ENCODE measurements around the gene ANKRD52.

ANKRD52 gene

DNA sequence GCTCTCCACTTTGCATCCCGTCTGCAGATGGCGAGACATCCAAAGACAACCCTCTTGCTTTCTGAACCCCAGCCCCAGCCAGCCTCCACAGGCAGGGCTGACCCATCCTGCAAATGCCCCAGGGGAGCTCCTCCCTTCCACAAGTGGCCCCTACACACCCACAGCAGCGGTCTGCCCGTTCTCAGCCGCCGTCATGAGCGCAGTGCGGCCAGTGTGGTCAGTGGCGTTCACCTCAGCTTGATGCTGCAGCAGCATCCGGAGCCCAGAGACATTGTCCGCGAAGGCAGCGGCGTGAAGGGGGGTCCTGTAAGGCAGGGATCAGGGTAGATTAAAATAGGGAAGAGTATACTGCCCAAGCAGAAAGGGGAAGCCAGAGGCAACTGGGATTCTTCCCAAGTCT is 13.7 kb downstream of the ANKRD52 start:
- Histone ChIP-seq H3K4me3 (ENCODE audit: low read length in 2 of 2) (no peak overlapping the region), H3K9ac (ENCODE audit: low read depth in 1 of 2, low read length in 2 of 2) (no peak overlapping the region), H3K9me3 (ENCODE audit: control insufficient read depth in 2 of 2, low read length in 2 of 2) (no peaks in the 10 kb centered on the region), H3K36me3 (ENCODE audit: control insufficient read depth in 2 of 2, insufficient read depth in 2 of 2, low read length in 2 of 2) (peaks cover 64 to 71% of the 10 kb centered on the region in 2 donors), H3K27ac (ENCODE audit: low read depth in 2 of 2, low read length in 2 of 2) (no peak overlapping the region), H3K4me1 (ENCODE audit: control insufficient read depth in 2 of 2, insufficient read depth in 2 of 2, low read length in 2 of 2) (no peaks in the 10 kb centered on the region), H3K27me3 (ENCODE audit: control insufficient read depth in 2 of 2, insufficient read depth in 2 of 2, low read length in 2 of 2) (no peaks in the 10 kb centered on the region)

DNA sequence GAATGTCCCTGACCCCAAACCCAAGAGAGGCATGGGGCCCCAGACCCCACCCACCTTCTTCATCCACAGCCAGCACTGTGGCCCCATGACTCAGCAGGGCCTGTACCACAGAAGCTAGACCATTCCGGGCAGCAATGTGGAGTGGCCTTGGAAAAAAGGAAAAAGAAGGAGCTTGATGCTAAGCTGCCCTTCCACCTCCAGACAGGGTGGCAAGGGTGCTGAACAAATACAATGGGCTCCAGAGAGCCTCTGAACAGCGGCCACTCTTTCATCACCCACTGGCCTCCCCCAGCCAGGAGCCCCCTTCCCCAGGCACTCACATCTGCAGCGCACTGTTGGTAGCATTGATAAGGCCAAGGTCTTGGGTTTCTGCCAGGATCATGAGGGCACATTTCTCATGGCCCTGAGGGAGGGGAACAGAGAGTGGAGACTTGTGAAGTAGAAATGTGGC is 14.4 kb downstream of the ANKRD52 start:
- H3K27me3 ChIP-seq (ENCODE audit: control insufficient read depth in 2 of 2, insufficient read depth in 2 of 2, low read length in 2 of 2), result no peaks in the 10 kb centered on the region
- H3K27ac ChIP-seq (ENCODE audit: low read depth in 2 of 2, low read length in 2 of 2), result no peak overlapping the region

DNA sequence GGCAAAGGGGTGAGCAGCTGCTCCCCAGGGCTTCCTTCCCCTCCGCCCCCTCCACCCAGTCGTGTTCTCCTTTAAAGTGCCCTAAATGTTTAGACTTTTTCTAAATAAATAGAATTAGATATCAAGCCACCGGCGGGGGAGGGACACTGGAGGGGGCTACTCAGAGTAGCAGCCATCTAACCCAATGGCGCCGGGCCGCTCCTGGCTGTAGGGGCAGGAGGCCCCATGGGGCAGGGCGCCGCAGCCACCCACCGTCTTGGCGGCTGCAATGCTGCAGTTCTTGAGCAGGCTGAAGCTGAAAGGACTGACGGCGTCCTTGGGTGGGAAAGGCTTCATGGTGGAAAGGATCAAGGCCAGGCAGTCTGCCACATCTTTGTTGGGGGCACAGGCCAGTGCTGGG is 15.2 kb downstream of the ANKRD52 start:
- Histone ChIP-seq H3K9me3 (ENCODE audit: control insufficient read depth in 2 of 2, low read length in 2 of 2) (no peaks in the 10 kb centered on the region), H3K4me3 (ENCODE audit: low read length in 2 of 2) (no peak overlapping the region), H3K27ac (ENCODE audit: low read depth in 2 of 2, low read length in 2 of 2) (no peak overlapping the region), H3K9ac (ENCODE audit: low read depth in 1 of 2, low read length in 2 of 2) (no peak overlapping the region), H3K27me3 (ENCODE audit: control insufficient read depth in 2 of 2, insufficient read depth in 2 of 2, low read length in 2 of 2) (no peaks in the 10 kb centered on the region), H3K36me3 (ENCODE audit: control insufficient read depth in 2 of 2, insufficient read depth in 2 of 2, low read length in 2 of 2) (peaks cover 51 to 64% of the 10 kb centered on the region in 2 donors), H3K4me1 (ENCODE audit: control insufficient read depth in 2 of 2, insufficient read depth in 2 of 2, low read length in 2 of 2) (no peaks in the 10 kb centered on the region)

More for the DNA sequence above, 14.4 kb downstream of the ANKRD52 start:
- no peaks in the 10 kb centered on the region for H3K4me1 ChIP-seq (ENCODE audit: control insufficient read depth in 2 of 2, insufficient read depth in 2 of 2, low read length in 2 of 2)
- H3K9me3 ChIP-seq (ENCODE audit: control insufficient read depth in 2 of 2, low read length in 2 of 2), result no peaks in the 10 kb centered on the region
- no peak overlapping the region for H3K9ac ChIP-seq (ENCODE audit: low read depth in 1 of 2, low read length in 2 of 2)
- H3K4me3 ChIP-seq (ENCODE audit: low read length in 2 of 2), result no peak overlapping the region
- peaks cover 59 to 70% of the 10 kb centered on the region in 2 donors for H3K36me3 ChIP-seq (ENCODE audit: control insufficient read depth in 2 of 2, insufficient read depth in 2 of 2, low read length in 2 of 2)

DNA sequence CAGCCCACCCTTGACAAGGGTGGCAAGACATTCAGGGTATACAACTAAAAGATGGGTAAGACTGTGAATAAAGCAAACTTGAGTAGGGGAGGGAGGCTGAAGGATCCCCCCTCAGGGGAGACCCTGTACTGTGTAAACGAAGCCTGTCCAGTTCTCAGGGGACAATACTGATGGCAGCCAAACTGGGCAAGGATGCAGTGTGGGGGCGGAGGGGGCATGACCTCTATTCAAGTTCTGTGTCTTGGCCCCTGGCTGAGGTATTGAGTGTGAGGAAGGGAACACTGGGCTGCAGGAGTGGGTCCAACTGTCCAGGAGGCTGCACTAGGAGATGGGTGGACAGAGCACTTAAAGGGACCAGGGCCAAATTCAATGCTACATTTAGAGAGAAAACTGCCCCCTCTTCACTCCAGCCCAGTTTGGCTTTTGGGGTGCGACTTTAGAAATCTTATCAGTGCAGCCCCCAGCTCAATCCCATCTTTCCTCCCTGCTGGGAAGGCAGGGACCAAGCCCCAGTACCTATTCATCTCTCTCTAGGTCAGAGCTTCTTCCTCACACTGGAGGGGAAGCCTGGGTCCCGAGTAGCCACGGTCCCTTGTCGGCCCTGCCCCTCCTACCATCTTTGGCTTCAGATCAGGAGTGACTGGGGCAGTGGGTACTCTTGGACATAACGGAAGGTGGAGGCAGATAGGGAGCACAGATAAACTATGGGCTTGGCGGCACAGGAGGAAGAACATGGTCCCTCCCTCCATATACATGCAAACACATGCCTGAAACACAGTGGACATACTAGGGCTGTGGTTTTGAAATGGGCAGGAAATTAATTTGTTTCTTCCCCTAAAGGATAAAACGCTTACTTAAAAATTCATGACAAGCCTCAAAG is 16.5 kb downstream of the ANKRD52 start:
- H3K9me3 ChIP-seq (ENCODE audit: control insufficient read depth in 2 of 2, low read length in 2 of 2), result no peaks in the 10 kb centered on the region
- no peaks in the 10 kb centered on the region for H3K27me3 ChIP-seq (ENCODE audit: control insufficient read depth in 2 of 2, insufficient read depth in 2 of 2, low read length in 2 of 2)
- no peak overlapping the region for H3K4me3 ChIP-seq (ENCODE audit: low read length in 2 of 2)
- H3K4me1 ChIP-seq (ENCODE audit: control insufficient read depth in 2 of 2, insufficient read depth in 2 of 2, low read length in 2 of 2), result no peaks in the 10 kb centered on the region
- no peak overlapping the region for H3K9ac ChIP-seq (ENCODE audit: low read depth in 1 of 2, low read length in 2 of 2)
- no peak overlapping the region for H3K27ac ChIP-seq (ENCODE audit: low read depth in 2 of 2, low read length in 2 of 2)
- peaks cover 44 to 62% of the 10 kb centered on the region in 2 donors for H3K36me3 ChIP-seq (ENCODE audit: control insufficient read depth in 2 of 2, insufficient read depth in 2 of 2, low read length in 2 of 2)

DNA sequence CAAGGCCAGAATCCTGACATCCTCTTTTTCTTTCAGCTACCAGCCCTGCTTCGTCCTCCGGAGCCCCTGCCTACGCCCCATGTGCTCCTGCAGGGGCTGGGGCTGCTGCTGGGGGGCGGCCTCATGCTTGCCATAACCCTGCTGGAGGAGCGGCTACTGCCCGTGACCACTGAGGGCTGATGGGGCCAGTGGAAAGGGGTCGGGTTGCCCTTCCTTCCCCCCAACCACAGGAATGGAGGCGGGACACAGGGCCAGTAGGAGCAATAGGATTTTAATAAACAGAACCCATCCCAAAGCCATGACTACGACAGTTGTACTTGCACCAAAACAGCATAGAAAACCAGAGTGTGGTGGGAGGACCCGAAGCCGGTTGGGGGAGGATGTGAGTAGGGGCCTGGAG is 20.6 kb downstream of the ANKRD52 start:
- Histone ChIP-seq H3K27me3 (ENCODE audit: control insufficient read depth in 2 of 2, insufficient read depth in 2 of 2, low read length in 2 of 2) (no peaks in the 10 kb centered on the region), H3K4me1 (ENCODE audit: control insufficient read depth in 2 of 2, insufficient read depth in 2 of 2, low read length in 2 of 2) (peaks cover 0 to 7% of the 10 kb centered on the region in 2 donors), H3K36me3 (ENCODE audit: control insufficient read depth in 2 of 2, insufficient read depth in 2 of 2, low read length in 2 of 2) (peaks cover 21 to 42% of the 10 kb centered on the region in 2 donors), H3K9ac (ENCODE audit: low read depth in 1 of 2, low read length in 2 of 2) (no peak overlapping the region), H3K27ac (ENCODE audit: low read depth in 2 of 2, low read length in 2 of 2) (no peak overlapping the region), H3K9me3 (ENCODE audit: control insufficient read depth in 2 of 2, low read length in 2 of 2) (no peaks in the 10 kb centered on the region), H3K4me3 (ENCODE audit: low read length in 2 of 2) (no peak overlapping the region)

DNA sequence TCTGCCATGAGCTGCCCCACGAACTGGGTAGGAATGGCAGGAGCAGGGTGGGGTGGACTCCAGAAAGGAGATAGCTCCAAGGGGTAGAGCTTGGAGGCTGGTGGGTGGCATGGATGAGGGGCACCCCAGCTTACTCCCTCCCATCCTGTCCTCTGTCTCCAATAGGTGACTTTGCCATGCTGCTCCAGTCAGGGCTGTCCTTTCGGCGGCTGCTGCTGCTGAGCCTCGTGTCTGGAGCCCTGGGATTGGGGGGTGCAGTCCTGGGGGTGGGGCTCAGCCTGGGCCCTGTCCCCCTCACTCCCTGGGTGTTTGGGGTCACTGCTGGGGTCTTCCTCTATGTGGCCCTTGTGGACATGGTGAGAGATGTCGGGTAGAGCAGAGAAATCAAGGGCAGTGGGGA is 21.2 kb downstream of the ANKRD52 start:
- Histone ChIP-seq H3K27ac (ENCODE audit: low read depth in 2 of 2, low read length in 2 of 2) (no peak overlapping the region), H3K4me1 (ENCODE audit: control insufficient read depth in 2 of 2, insufficient read depth in 2 of 2, low read length in 2 of 2) (peaks cover 0 to 10% of the 10 kb centered on the region in 2 donors), H3K36me3 (ENCODE audit: control insufficient read depth in 2 of 2, insufficient read depth in 2 of 2, low read length in 2 of 2) (peaks cover 19 to 41% of the 10 kb centered on the region in 2 donors), H3K4me3 (ENCODE audit: low read length in 2 of 2) (no peak overlapping the region), H3K9ac (ENCODE audit: low read depth in 1 of 2, low read length in 2 of 2) (no peak overlapping the region), H3K9me3 (ENCODE audit: control insufficient read depth in 2 of 2, low read length in 2 of 2) (no peaks in the 10 kb centered on the region), H3K27me3 (ENCODE audit: control insufficient read depth in 2 of 2, insufficient read depth in 2 of 2, low read length in 2 of 2) (no peaks in the 10 kb centered on the region)

DNA sequence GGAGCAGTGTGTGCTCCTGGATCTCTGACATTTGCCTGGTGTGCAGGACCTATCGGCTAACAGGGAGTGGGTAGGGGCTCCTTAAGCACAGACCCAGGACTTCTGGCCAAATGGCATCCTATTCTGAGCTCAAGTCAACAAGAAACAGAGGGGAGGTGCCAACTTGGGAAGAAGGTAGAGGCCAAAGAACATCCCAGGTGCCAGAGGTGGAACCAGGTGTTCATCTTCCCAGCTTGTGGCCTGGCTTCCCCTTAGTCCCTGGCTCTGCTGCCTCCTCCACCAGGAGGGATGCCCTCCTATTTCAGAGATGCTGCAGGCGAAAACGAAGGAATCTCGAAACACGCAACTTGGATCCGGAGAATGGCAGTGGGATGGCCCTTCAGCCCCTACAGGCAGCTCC is 22.1 kb downstream of the ANKRD52 start:
- Histone ChIP-seq H3K4me1 (ENCODE audit: control insufficient read depth in 2 of 2, insufficient read depth in 2 of 2, low read length in 2 of 2) (peaks cover 0 to 14% of the 10 kb centered on the region in 2 donors), H3K36me3 (ENCODE audit: control insufficient read depth in 2 of 2, insufficient read depth in 2 of 2, low read length in 2 of 2) (peaks cover 11 to 32% of the 10 kb centered on the region in 2 donors), H3K27ac (ENCODE audit: low read depth in 2 of 2, low read length in 2 of 2) (no peak overlapping the region), H3K4me3 (ENCODE audit: low read length in 2 of 2) (no peak overlapping the region), H3K9me3 (ENCODE audit: control insufficient read depth in 2 of 2, low read length in 2 of 2) (no peaks in the 10 kb centered on the region), H3K27me3 (ENCODE audit: control insufficient read depth in 2 of 2, insufficient read depth in 2 of 2, low read length in 2 of 2) (no peaks in the 10 kb centered on the region), H3K9ac (ENCODE audit: low read depth in 1 of 2, low read length in 2 of 2) (no peak overlapping the region)

DNA sequence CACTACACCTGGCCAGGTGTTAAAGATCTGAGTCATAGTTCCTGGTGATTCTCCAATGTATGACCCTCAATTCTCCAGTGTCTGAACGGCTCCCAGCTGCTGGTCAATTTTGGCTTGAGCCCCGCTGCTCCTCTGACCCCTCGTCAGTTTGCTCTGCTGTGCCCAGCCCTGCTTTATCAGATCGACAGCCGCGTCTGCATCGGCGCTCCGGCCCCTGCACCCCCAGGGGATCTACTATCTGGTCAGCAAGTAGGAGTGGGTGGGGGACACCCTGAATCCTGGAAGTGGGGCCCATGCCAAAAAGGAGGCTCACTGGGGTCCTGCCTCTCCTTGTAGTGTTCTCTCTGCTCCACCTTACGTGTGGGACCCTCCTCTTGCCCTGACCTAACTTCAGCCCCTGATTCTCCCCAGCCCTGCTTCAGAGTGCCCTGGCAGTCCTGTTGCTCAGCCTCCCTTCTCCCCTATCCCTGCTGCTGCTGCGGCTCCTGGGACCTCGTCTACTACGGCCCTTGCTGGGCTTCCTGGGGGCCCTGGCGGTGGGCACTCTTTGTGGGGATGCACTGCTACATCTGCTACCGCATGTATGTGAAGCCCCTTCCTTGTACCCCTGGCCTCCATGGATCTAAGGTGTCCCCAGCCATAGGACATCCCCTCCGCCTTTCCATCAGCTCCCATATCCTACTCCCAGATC is 23.3 kb downstream of the ANKRD52 start:
- no peak overlapping the region for H3K9ac ChIP-seq (ENCODE audit: low read depth in 1 of 2, low read length in 2 of 2)
- H3K36me3 ChIP-seq (ENCODE audit: control insufficient read depth in 2 of 2, insufficient read depth in 2 of 2, low read length in 2 of 2), result peaks cover 11 to 32% of the 10 kb centered on the region in 2 donors
- H3K9me3 ChIP-seq (ENCODE audit: control insufficient read depth in 2 of 2, low read length in 2 of 2), result no peaks in the 10 kb centered on the region
- no peak overlapping the region for H3K27ac ChIP-seq (ENCODE audit: low read depth in 2 of 2, low read length in 2 of 2)
- no peak overlapping the region for H3K4me3 ChIP-seq (ENCODE audit: low read length in 2 of 2)
- peaks cover 4 to 19% of the 10 kb centered on the region in 2 donors for H3K4me1 ChIP-seq (ENCODE audit: control insufficient read depth in 2 of 2, insufficient read depth in 2 of 2, low read length in 2 of 2)
- H3K27me3 ChIP-seq (ENCODE audit: control insufficient read depth in 2 of 2, insufficient read depth in 2 of 2, low read length in 2 of 2), result no peaks in the 10 kb centered on the region

DNA sequence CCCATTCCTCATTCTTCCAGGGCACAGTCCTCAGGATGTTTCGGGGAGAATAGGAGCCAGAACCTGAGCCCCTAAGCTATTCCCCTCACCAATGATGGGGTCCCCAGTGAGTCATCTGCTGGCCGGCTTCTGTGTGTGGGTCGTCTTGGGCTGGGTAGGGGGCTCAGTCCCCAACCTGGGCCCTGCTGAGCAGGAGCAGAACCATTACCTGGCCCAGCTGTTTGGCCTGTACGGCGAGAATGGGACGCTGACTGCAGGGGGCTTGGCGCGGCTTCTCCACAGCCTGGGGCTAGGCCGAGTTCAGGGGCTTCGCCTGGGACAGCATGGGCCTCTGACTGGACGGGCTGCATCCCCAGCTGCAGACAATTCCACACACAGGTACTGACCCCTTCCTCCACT is 27.0 kb downstream of the ANKRD52 start:
- Histone ChIP-seq H3K9ac (ENCODE audit: low read depth in 1 of 2, low read length in 2 of 2) (peak overlapping the region; percentile 72 to 81), H3K36me3 (ENCODE audit: control insufficient read depth in 2 of 2, insufficient read depth in 2 of 2, low read length in 2 of 2) (peaks cover 4 to 7% of the 10 kb centered on the region in 2 donors), H3K9me3 (ENCODE audit: control insufficient read depth in 2 of 2, low read length in 2 of 2) (no peaks in the 10 kb centered on the region), H3K27ac (ENCODE audit: low read depth in 2 of 2, low read length in 2 of 2) (peak overlapping the region; percentile 78 to 89), H3K4me1 (ENCODE audit: control insufficient read depth in 2 of 2, insufficient read depth in 2 of 2, low read length in 2 of 2) (peaks cover 7 to 22% of the 10 kb centered on the region in 2 donors), H3K27me3 (ENCODE audit: control insufficient read depth in 2 of 2, insufficient read depth in 2 of 2, low read length in 2 of 2) (no peaks in the 10 kb centered on the region), H3K4me3 (ENCODE audit: low read length in 2 of 2) (peak overlapping the region; percentile 66 to 79)

Measured in mucosa of rectum (tissue), 2 donors.